ENCODE results near the gene WFDC2. TPM values are rescaled to one million over a fixed set of nuclear protein-coding genes. Genes with fewer than 3 reads are reported as not detected.

The WFDC2 gene
- total RNA-seq, 1 experiment from 2014 or later, result not detected

GRCh38 chr20:45503403-45503802 is 33.9 kb downstream of the WFDC2 start:
- H3K27ac ChIP-seq (ENCODE audit: low read length), result no peak overlapping the region
- no peaks in the 10 kb centered on the region for H3K79me2 ChIP-seq (ENCODE audit: low read length)
- H3K4me1 ChIP-seq (ENCODE audit: insufficient read depth, low read length), result peaks cover 21% of the 10 kb centered on the region
- TF ChIP-seq, protein P1, sequence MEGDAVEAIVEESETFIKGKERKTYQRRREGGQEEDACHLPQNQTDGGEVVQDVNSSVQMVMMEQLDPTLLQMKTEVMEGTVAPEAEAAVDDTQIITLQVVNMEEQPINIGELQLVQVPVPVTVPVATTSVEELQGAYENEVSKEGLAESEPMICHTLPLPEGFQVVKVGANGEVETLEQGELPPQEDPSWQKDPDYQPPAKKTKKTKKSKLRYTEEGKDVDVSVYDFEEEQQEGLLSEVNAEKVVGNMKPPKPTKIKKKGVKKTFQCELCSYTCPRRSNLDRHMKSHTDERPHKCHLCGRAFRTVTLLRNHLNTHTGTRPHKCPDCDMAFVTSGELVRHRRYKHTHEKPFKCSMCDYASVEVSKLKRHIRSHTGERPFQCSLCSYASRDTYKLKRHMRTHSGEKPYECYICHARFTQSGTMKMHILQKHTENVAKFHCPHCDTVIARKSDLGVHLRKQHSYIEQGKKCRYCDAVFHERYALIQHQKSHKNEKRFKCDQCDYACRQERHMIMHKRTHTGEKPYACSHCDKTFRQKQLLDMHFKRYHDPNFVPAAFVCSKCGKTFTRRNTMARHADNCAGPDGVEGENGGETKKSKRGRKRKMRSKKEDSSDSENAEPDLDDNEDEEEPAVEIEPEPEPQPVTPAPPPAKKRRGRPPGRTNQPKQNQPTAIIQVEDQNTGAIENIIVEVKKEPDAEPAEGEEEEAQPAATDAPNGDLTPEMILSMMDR (conservative IDR thresholded peaks at IDR 0.05; ENCODE audit: low read depth, low read length), result no peak
- TF ChIP-seq EZH2 (IDR thresholded peaks at IDR 0.05; ENCODE audit: low read length, unreplicated experiment) (no peak), EZH2phosphoT487 (IDR thresholded peaks at IDR 0.05; ENCODE audit: borderline replicate concordance, low read length) (no peak)
- DNase-seq, result peak; percentile 17
- H3K27me3 ChIP-seq (ENCODE audit: low read length), result no peaks in the 10 kb centered on the region; the same call in 1 of the 2 replicates
- ATAC-seq, result no peak
- BruUV-seq (replicated peaks), result no TSS peak
- intact Hi-C loops (cut with micrococcal nuclease), result no loop called here
- no peaks in the 10 kb centered on the region for H3F3A ChIP-seq (ENCODE audit: low read length, unreplicated experiment)
- no peaks in the 10 kb centered on the region for H3K9me3 ChIP-seq (ENCODE audit: low read length)
- no peaks in the 10 kb centered on the region for H3K9me2 ChIP-seq (replicated peaks; ENCODE audit: low read length)
- H3K36me3 ChIP-seq (ENCODE audit: low read depth, low read length), result no peaks in the 10 kb centered on the region
- no peaks in the 10 kb centered on the region for H4K20me1 ChIP-seq (ENCODE audit: low read length)
- H2AFZ ChIP-seq (ENCODE audit: low read length), result no peak overlapping the region
- ChIA-PET CTCF (no interaction called here), POLR2A (ENCODE audit: unreplicated experiment) (no interaction called here)
- no peak overlapping the region for H3K4me2 ChIP-seq (ENCODE audit: low read length)
- no peak overlapping the region for H3K4me3 ChIP-seq (ENCODE audit: low read length)
- H3K9ac ChIP-seq (ENCODE audit: low read length), result no peak overlapping the region

DNA sequence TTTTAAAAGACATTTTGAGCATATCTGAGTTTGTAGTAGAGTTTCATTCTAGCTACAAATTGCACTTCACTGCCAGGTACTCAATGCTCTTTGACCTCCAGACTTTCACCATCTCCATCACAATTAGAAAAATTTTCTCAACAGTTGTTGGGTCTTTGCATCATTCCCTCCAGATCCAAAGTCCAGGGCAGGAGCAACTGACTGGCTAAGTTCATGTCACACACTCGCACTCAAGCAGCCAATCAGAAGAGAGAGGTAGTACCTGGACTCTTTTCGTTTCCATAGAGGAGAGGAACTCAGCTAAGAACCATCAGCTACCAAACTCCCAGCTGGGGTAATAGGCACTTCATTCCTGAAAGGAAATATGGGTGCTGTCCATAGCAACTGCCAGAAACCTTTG is 36.8 kb downstream of the WFDC2 start:
- TF ChIP-seq EZH2phosphoT487 (IDR thresholded peaks at IDR 0.05; ENCODE audit: borderline replicate concordance, low read length) (no peak), EZH2 (IDR thresholded peaks at IDR 0.05; ENCODE audit: low read length, unreplicated experiment) (no peak)
- TF ChIP-seq, protein P1 (conservative IDR thresholded peaks at IDR 0.05; ENCODE audit: low read depth, low read length), result no peak
- DNase-seq, result no peak
- ATAC-seq, result no peak
- no peaks in the 10 kb centered on the region for H3F3A ChIP-seq (ENCODE audit: low read length, unreplicated experiment)
- no peak overlapping the region for H2AFZ ChIP-seq (ENCODE audit: low read length)
- POLR2A ChIA-PET (ENCODE audit: unreplicated experiment), result no interaction called here
- H3K4me2 ChIP-seq (ENCODE audit: low read length), result peak overlapping the region; percentile 25
- H3K9me3 ChIP-seq (ENCODE audit: low read length), result no peaks in the 10 kb centered on the region
- H3K79me2 ChIP-seq (ENCODE audit: low read length), result no peaks in the 10 kb centered on the region
- H3K4me3 ChIP-seq (ENCODE audit: low read length), result no peak overlapping the region
- peak overlapping the region; percentile 67 for H3K27ac ChIP-seq (ENCODE audit: low read length)
- H3K9me2 ChIP-seq (replicated peaks; ENCODE audit: low read length), result no peaks in the 10 kb centered on the region
- no peaks in the 10 kb centered on the region for H4K20me1 ChIP-seq (ENCODE audit: low read length)
- H3K27me3 ChIP-seq (ENCODE audit: low read length), result no peaks in the 10 kb centered on the region; the same call in 1 of the 2 replicates
- H3K4me1 ChIP-seq (ENCODE audit: insufficient read depth, low read length), result peaks cover 21% of the 10 kb centered on the region
- H3K36me3 ChIP-seq (ENCODE audit: low read depth, low read length), result no peaks in the 10 kb centered on the region
- CTCF ChIA-PET, result no interaction called here
- H3K9ac ChIP-seq (ENCODE audit: low read length), result peak overlapping the region; percentile 20; the same call in 1 of the 2 replicates
- no TSS peak for BruUV-seq (replicated peaks)
- intact Hi-C loops (cut with micrococcal nuclease), result no loop called here

DNA sequence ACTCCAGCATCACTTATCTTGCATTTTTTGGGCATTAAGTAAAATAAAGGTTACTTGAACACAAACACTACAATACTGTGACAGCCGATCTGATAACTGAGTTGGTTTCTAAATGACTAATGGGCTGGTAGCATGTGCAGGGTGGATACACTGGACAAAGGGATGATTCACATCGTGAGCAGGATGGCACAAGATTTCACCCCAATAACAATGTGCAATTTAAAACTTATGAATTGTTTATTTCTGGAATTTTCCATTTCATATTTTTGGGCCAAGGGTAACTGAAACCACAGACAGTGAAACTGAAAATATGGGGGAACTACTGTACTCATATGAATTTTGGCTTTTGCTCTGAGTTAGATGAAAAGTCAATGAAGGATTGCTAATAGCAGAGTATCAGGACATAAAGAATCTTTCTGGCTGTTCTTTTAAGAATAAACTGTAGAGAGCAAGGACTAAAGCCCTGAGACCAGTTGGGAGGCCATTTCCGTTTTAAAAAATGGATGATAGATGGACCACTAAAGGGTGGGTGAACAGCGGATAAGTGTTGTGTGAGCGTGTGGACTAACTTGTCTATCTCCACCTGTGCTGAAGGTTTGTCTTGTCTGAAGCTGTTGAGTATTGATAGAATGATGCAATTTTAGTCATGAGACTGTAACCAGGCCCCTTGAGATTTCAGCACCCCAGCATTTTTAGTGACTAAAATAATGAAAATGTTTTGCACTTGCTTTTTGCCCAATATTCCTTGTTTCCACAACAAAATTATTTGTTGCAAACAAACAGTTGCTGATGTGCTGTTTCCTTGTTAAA is 37.7 kb downstream of the WFDC2 start:
- ChIA-PET CTCF (no interaction called here), POLR2A (ENCODE audit: unreplicated experiment) (no interaction called here)
- H3K4me3 ChIP-seq (ENCODE audit: low read length), result no peak overlapping the region
- no peak overlapping the region for H2AFZ ChIP-seq (ENCODE audit: low read length)
- no peaks in the 10 kb centered on the region for H3K27me3 ChIP-seq (ENCODE audit: low read length)
- peak overlapping the region; percentile 4; the same call in 1 of the 2 replicates for H3K4me2 ChIP-seq (ENCODE audit: low read length)
- H3K9me2 ChIP-seq (replicated peaks; ENCODE audit: low read length), result no peaks in the 10 kb centered on the region
- H3F3A ChIP-seq (ENCODE audit: low read length, unreplicated experiment), result no peaks in the 10 kb centered on the region
- ATAC-seq (peak; percentile 91), DNase-seq (peak; percentile 83)
- H3K36me3 ChIP-seq (ENCODE audit: low read depth, low read length), result no peaks in the 10 kb centered on the region
- no TSS peak for BruUV-seq (replicated peaks)
- intact Hi-C loops (cut with micrococcal nuclease), result no loop called here
- H4K20me1 ChIP-seq (ENCODE audit: low read length), result no peaks in the 10 kb centered on the region
- no peaks in the 10 kb centered on the region for H3K79me2 ChIP-seq (ENCODE audit: low read length)
- TF ChIP-seq EZH2phosphoT487 (IDR thresholded peaks at IDR 0.05; ENCODE audit: borderline replicate concordance, low read length) (no peak), EZH2 (IDR thresholded peaks at IDR 0.05; ENCODE audit: low read length, unreplicated experiment) (no peak)
- TF ChIP-seq, protein P1 (conservative IDR thresholded peaks at IDR 0.05; ENCODE audit: low read depth, low read length), result no peak
- no peaks in the 10 kb centered on the region for H3K9me3 ChIP-seq (ENCODE audit: low read length)
- peaks cover 21% of the 10 kb centered on the region for H3K4me1 ChIP-seq (ENCODE audit: insufficient read depth, low read length)
- H3K9ac ChIP-seq (ENCODE audit: low read length), result peak overlapping the region; percentile 47
- peak overlapping the region; percentile 83 for H3K27ac ChIP-seq (ENCODE audit: low read length)
